Mucosa of rectum (tissue), 2 donors: Measurements from ENCODE around the gene PNLDC1.
"Not testable (repeated sequence)": the region's sequence is repeated elsewhere in the genome, so short reads cannot be mapped to it uniquely, and the experiment has no call there.

ENCODE experiments used
- H3K27ac ChIP-seq, 2 donors: one replicate each; pipeline ENCODE4 v1.7.0; 2013; ENCODE audit warnings: inconsistent platforms in 2 of 2, low read depth in 2 of 2, low read length in 2 of 2
- H3K27me3 ChIP-seq, 2 donors: one replicate each; pipeline ENCODE4 v1.7.0; 2013; ENCODE audit warnings: low read length in 2 of 2; ENCODE audit not compliant: control insufficient read depth in 2 of 2, insufficient read depth in 2 of 2
- H3K36me3 ChIP-seq, 2 donors: one replicate each; pipeline ENCODE4 v1.7.0; 2013; ENCODE audit warnings: low read length in 2 of 2; ENCODE audit not compliant: control insufficient read depth in 2 of 2, insufficient read depth in 2 of 2
- H3K4me1 ChIP-seq, 2 donors: one replicate each; pipeline ENCODE4 v1.7.0; 2013; ENCODE audit warnings: low read length in 2 of 2, mild to moderate bottlenecking in 1 of 2; ENCODE audit not compliant: control insufficient read depth in 2 of 2, insufficient read depth in 2 of 2
- H3K4me3 ChIP-seq, 2 donors: one replicate each; pipeline ENCODE4 v1.7.0; 2013; ENCODE audit warnings: low read length in 2 of 2
- H3K9ac ChIP-seq, 2 donors: one replicate each; pipeline ENCODE4 v1.7.0; 2013; ENCODE audit warnings: low read length in 2 of 2, low read depth in 1 of 2, mild to moderate bottlenecking in 1 of 2
- H3K9me3 ChIP-seq, 2 donors: one replicate each; pipeline ENCODE4 v1.7.0; 2013; ENCODE audit warnings: low read length in 2 of 2; ENCODE audit not compliant: control insufficient read depth in 2 of 2
- donor health status: healthy.
- donor health status: Normal muscosa, but diverticular disease.

Gene PNLDC1

DNA sequence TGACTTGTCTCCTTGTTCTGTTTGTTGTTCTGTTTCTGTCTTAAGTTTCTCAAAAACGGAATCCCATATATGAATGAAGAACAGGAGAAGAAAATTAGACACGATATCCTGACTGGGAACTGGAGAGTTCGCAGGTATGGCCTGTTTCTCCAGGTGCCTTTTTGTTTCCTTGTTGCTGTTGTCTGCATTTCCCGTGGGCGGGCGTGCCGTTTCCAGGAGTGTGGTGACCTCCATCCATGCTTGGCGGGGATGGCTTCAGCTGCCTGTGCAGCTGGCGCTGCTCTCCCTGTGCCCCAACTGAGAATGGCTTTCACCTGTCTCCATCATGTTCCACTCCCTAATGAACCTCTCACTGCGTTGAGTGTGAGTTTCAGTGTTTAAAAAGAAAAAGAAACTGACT lies 4.4 kb downstream of the PNLDC1 start:
- H3K4me1 ChIP-seq: peaks cover 2 to 8% of the 10 kb centered on the region in 2 donors
- no peak overlapping the region for H3K4me3 ChIP-seq
- H3K9me3 ChIP-seq: no peaks in the 10 kb centered on the region
- H3K36me3 ChIP-seq: peaks cover 0 to 3% of the 10 kb centered on the region in 2 donors
- H3K27ac ChIP-seq: no peak overlapping the region
- no peaks in the 10 kb centered on the region for H3K27me3 ChIP-seq
- no peak overlapping the region for H3K9ac ChIP-seq

GRCh38 chr6:159805440-159806020 lies 5.5 kb downstream of the PNLDC1 start:
- Histone ChIP-seq H3K27me3 (no peaks in the 10 kb centered on the region), H3K9me3 (no peaks in the 10 kb centered on the region), H3K4me3 (no peak overlapping the region), H3K36me3 (no peaks in the 10 kb centered on the region), H3K4me1 (peaks cover 2 to 8% of the 10 kb centered on the region in 2 donors), H3K27ac (no peak overlapping the region), H3K9ac (no peak overlapping the region)

GRCh38 chr6:159806021-159806458 lies 6.0 kb downstream of the PNLDC1 start:
- Histone ChIP-seq H3K27ac (no peak overlapping the region), H3K4me3 (no peak overlapping the region), H3K36me3 (no peaks in the 10 kb centered on the region), H3K4me1 (peaks cover 2 to 8% of the 10 kb centered on the region in 2 donors), H3K27me3 (no peaks in the 10 kb centered on the region), H3K9ac (no peak overlapping the region), H3K9me3 (no peaks in the 10 kb centered on the region)

- Histone ChIP-seq H3K27ac (no peak overlapping the region), H3K4me1 (peaks cover 0 to 8% of the 10 kb centered on the region in 2 donors), H3K36me3 (no peaks in the 10 kb centered on the region), H3K9me3 (no peaks in the 10 kb centered on the region), H3K4me3 (no peak overlapping the region), H3K27me3 (no peaks in the 10 kb centered on the region), H3K9ac (no peak overlapping the region)
Measured at GRCh38 chr6:159807150-159807858, 7.2 kb downstream of the PNLDC1 start.

DNA sequence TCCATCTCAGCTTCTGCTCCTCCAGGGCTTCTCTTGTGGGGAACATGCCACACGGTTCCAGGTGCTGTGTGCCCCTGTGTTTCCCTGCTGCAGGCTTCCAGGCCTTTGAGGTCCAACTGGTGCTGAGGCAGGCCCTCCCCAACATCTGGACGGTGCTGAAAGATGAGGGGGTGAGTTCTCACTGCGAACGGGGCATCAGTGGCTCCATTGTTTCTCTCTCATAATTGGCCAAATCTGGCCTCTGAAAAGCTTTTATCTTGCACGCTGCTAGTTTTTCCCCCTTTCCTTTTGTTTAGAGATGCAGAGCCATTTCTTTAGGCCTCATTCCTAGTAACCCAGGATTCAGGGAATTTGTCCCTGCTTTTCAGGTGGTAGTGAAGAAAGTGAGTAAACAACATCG lies 8.6 kb downstream of the PNLDC1 start:
- H3K27me3 ChIP-seq: no peaks in the 10 kb centered on the region
- no peaks in the 10 kb centered on the region for H3K9me3 ChIP-seq
- H3K4me1 ChIP-seq: peaks cover 0 to 8% of the 10 kb centered on the region in 2 donors
- H3K36me3 ChIP-seq: no peaks in the 10 kb centered on the region
- no peak overlapping the region for H3K9ac ChIP-seq
- H3K4me3 ChIP-seq: no peak overlapping the region
- no peak overlapping the region for H3K27ac ChIP-seq

- Histone ChIP-seq H3K4me3 (no peak overlapping the region), H3K27ac (no peak overlapping the region)
Measured at GRCh38 chr6:159809149-159809548, 9.1 kb downstream of the PNLDC1 start.

GRCh38 chr6:159813781-159814180 lies 13.7 kb downstream of the PNLDC1 start:
- H3K36me3 ChIP-seq: no peaks in the 10 kb centered on the region
- H3K4me3 ChIP-seq: no peak overlapping the region
- no peak overlapping the region for H3K27ac ChIP-seq
- no peak overlapping the region for H3K9ac ChIP-seq
- no peaks in the 10 kb centered on the region for H3K4me1 ChIP-seq
- H3K9me3 ChIP-seq: no peaks in the 10 kb centered on the region
- H3K27me3 ChIP-seq: no peaks in the 10 kb centered on the region

More at GRCh38 chr6:159809149-159809548, 9.1 kb downstream of the PNLDC1 start:
- H3K27me3 ChIP-seq: no peaks in the 10 kb centered on the region
- no peaks in the 10 kb centered on the region for H3K9me3 ChIP-seq
- H3K36me3 ChIP-seq: no peaks in the 10 kb centered on the region
- H3K4me1 ChIP-seq: peaks cover 0 to 8% of the 10 kb centered on the region in 2 donors
- H3K9ac ChIP-seq: no peak overlapping the region

GRCh38 chr6:159815410-159815809 lies 15.3 kb downstream of the PNLDC1 start:
- H3K9me3 ChIP-seq: no peaks in the 10 kb centered on the region
- no peaks in the 10 kb centered on the region for H3K4me1 ChIP-seq
- no peak overlapping the region for H3K4me3 ChIP-seq
- H3K27ac ChIP-seq: no peak overlapping the region
- H3K27me3 ChIP-seq: no peaks in the 10 kb centered on the region
- no peaks in the 10 kb centered on the region for H3K36me3 ChIP-seq
- no peak overlapping the region for H3K9ac ChIP-seq

DNA sequence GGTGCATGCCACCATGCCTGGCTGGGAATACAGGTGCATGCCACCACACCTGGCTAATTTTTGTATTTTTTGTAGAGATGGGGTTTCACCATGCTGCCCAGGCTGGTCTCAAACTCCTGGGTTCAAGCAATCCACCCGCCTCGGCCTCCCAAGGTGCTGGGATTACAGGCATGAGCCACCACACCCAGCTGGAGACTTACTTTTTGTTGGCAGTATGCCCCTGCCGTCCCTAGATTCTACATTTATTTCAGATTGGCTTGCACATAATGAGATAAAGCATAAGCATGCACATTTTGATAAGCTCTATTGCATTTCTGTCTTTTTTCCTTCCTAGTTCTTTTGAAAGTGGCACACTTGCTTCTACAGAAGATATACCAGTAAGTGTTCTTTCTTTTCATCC lies 16.7 kb downstream of the PNLDC1 start:
- H3K27me3 ChIP-seq, H3K27ac ChIP-seq, H3K9ac ChIP-seq, H3K9me3 ChIP-seq, H3K36me3 ChIP-seq, H3K4me1 ChIP-seq, H3K4me3 ChIP-seq: not testable (repeated sequence)

DNA sequence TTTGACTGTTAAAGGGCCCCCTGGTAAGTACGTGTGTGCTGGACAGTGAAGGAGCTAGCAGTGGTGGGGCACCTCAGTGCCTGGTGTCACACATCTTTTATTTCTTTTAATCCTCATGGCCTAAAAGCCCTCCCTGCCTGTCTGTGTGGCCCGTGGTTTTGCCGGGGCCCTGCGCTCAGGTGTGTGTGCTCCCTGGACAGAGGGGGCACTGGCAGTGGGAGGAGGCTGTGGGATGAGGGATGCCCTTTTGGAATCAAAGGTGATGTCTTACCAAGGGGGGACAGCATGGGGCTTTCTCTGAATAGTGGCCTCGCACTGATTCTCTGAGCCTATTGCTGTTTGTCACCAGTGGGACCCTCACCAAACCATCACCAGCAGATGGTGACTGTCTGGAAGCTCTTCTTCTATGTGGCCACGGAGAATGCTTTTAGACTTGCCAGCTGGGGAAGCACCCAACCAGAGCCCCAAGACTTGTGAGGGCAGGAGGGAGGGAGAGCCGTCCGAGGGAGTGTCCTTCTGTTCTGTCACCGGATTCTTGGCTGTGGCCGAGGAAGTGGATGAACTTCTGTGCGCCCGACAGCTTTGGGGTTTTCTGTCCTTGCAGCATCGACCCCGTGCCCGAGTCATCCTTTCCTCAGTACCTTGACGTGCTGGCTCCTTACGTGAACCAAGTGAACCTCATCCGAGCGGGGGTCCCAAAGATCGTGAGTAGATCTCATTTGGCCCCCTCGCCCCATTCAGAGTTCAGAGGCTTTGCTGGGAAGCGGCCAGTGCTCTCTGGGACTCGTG lies 18.1 kb downstream of the PNLDC1 start:
- H3K9ac ChIP-seq: no peak overlapping the region
- no peaks in the 10 kb centered on the region for H3K9me3 ChIP-seq
- H3K27me3 ChIP-seq: no peaks in the 10 kb centered on the region
- no peak overlapping the region for H3K27ac ChIP-seq
- no peaks in the 10 kb centered on the region for H3K36me3 ChIP-seq
- H3K4me3 ChIP-seq: no peak overlapping the region
- no peaks in the 10 kb centered on the region for H3K4me1 ChIP-seq
